Measurements from ENCODE around the gene ALK. TPM values are rescaled to one million over a fixed set of nuclear protein-coding genes. Genes with fewer than 3 reads are reported as not detected.

The ALK gene
- total RNA-seq, 1 donor from 2014 or later, result under 0.01 TPM

- TF ChIP-seq CTCF (conservative IDR thresholded peaks at IDR 0.05; ENCODE audit: low read depth, low read length), result no peak
- DNase-seq (ENCODE audit: low read depth), result no peak
- H3K4me3 ChIP-seq (ENCODE audit: low read depth, low read length), result no peak overlapping the region
Measured at GRCh38 chr2:29733965-29734364, 187.4 kb downstream of the ALK start.

- TF ChIP-seq CTCF (conservative IDR thresholded peaks at IDR 0.05; ENCODE audit: low read depth, low read length), result no peak
- DNase-seq (ENCODE audit: low read depth), result no peak
Measured at GRCh38 chr2:29733213-29733612, 188.2 kb downstream of the ALK start.

GRCh38 chr2:29731948-29732347, 189.4 kb downstream of the ALK start:
- no peak for DNase-seq (ENCODE audit: low read depth)
- no peak for TF ChIP-seq CTCF (conservative IDR thresholded peaks at IDR 0.05; ENCODE audit: low read depth, low read length)
- H3K4me3 ChIP-seq (ENCODE audit: low read depth, low read length), result no peak overlapping the region

More at GRCh38 chr2:29733213-29733612, 188.2 kb downstream of the ALK start:
- no peak overlapping the region for H3K4me3 ChIP-seq (ENCODE audit: low read depth, low read length)

- TF ChIP-seq CTCF (conservative IDR thresholded peaks at IDR 0.05; ENCODE audit: low read depth, low read length), result no peak
- H3K4me3 ChIP-seq (ENCODE audit: low read depth, low read length), result no peak overlapping the region
- DNase-seq (ENCODE audit: low read depth), result no peak
Measured at GRCh38 chr2:29729932-29730331, 191.5 kb downstream of the ALK start.

GRCh38 chr2:29729401-29729800, 192.0 kb downstream of the ALK start:
- H3K4me3 ChIP-seq (ENCODE audit: low read depth, low read length), result no peak overlapping the region
- no peak for DNase-seq (ENCODE audit: low read depth)
- no peak for TF ChIP-seq CTCF (conservative IDR thresholded peaks at IDR 0.05; ENCODE audit: low read depth, low read length)

GRCh38 chr2:29726976-29727375, 194.4 kb downstream of the ALK start:
- no peak for TF ChIP-seq CTCF (conservative IDR thresholded peaks at IDR 0.05; ENCODE audit: low read depth, low read length)
- DNase-seq (ENCODE audit: low read depth), result no peak
- H3K4me3 ChIP-seq (ENCODE audit: low read depth, low read length), result no peak overlapping the region

- no peak overlapping the region for H3K4me3 ChIP-seq (ENCODE audit: low read depth, low read length)
- TF ChIP-seq CTCF (conservative IDR thresholded peaks at IDR 0.05; ENCODE audit: low read depth, low read length), result no peak
- DNase-seq (ENCODE audit: low read depth), result no peak
Measured at GRCh38 chr2:29725610-29726009, 195.8 kb downstream of the ALK start.
